Activated T-cell treated with anti-CD3 and anti-CD28 coated beads, Interleukin-2, amount 50 U/mL, for 72 hours (primary cell): ENCODE data around the gene FCGBP. TPM values are rescaled to one million over a fixed set of nuclear protein-coding genes. Genes with fewer than 3 reads are reported as not detected.
A peak's percentile ranks its signal among the peaks of the same experiment; 100 is the strongest.
"Not testable (repeated sequence)": the region's sequence is repeated elsewhere in the genome, so short reads cannot be mapped to it uniquely, and the experiment has no call there.

Experiments
- ATAC-seq, 2 donors: fragments of 150-1000 bp; cut with Tn5 transposase; replicated peaks in 1 of 2; 2 replicates each; pipeline ENCODE4 v1.10.0; 2021; ENCODE audit warnings: moderate library complexity in 2 of 2, mild to moderate bottlenecking in 1 of 2
- DNase-seq, 2 donors: peaks; one replicate each; pipeline ENCODE4 v3.0.0; 2021 to 2022; ENCODE audit warnings: mixed read lengths in 1 of 2
- H3K27ac Mint-ChIP-seq: one replicate; pipeline ENCODE4 v1.8.0; 2022; ENCODE audit warnings: mild to moderate bottlenecking, moderate library complexity, mixed read lengths
- H3K27me3 Mint-ChIP-seq: one replicate; pipeline ENCODE4 v1.8.0; 2022; ENCODE audit warnings: low read depth, mixed read lengths
- H3K36me3 Mint-ChIP-seq, 2 donors: one replicate each; pipeline ENCODE4 v1.8.0; 2022; ENCODE audit warnings: mixed read lengths in 2 of 2, mild to moderate bottlenecking in 1 of 2; ENCODE audit not compliant: insufficient read depth in 2 of 2
- H3K4me1 Mint-ChIP-seq: one replicate; pipeline ENCODE4 v1.8.0; 2022; ENCODE audit warnings: low read depth, mixed read lengths
- H3K4me3 Mint-ChIP-seq, 2 donors: one replicate each; pipeline ENCODE4 v1.8.0; 2022; ENCODE audit warnings: mild to moderate bottlenecking in 2 of 2, mixed read lengths in 2 of 2, moderate library complexity in 2 of 2
- H3K9me3 Mint-ChIP-seq, 2 donors: one replicate each; pipeline ENCODE4 v1.8.0; 2022; ENCODE audit warnings: mixed read lengths in 2 of 2
- total RNA-seq, 2 donors: library from RNA; stranded (reverse); gene quantifications; one replicate each; pipeline ENCODE4 v1.2.3, GENCODE V29; 2022

Gene FCGBP
- total RNA-seq, 2 donors from 2014 or later = 7.2 to 13.4 TPM

- not testable (repeated sequence) for H3K4me3 Mint-ChIP-seq, H3K4me1 Mint-ChIP-seq, DNase-seq, H3K27ac Mint-ChIP-seq, H3K27me3 Mint-ChIP-seq, H3K9me3 Mint-ChIP-seq, H3K36me3 Mint-ChIP-seq
- peak in 1 of 2 donors; percentile 16 for ATAC-seq
Observed at GRCh38 chr19:39889872-39890754, 44.3 kb downstream of the FCGBP start.

- H3K4me1 Mint-ChIP-seq, H3K9me3 Mint-ChIP-seq, H3K27me3 Mint-ChIP-seq, DNase-seq, H3K4me3 Mint-ChIP-seq, H3K27ac Mint-ChIP-seq, H3K36me3 Mint-ChIP-seq, ATAC-seq: not testable (repeated sequence)
Observed at GRCh38 chr19:39887456-39887951, 46.9 kb downstream of the FCGBP start.

- not testable (repeated sequence) for H3K27me3 Mint-ChIP-seq, H3K9me3 Mint-ChIP-seq, H3K4me1 Mint-ChIP-seq, H3K27ac Mint-ChIP-seq, ATAC-seq, H3K36me3 Mint-ChIP-seq, H3K4me3 Mint-ChIP-seq, DNase-seq
Observed at GRCh38 chr19:39885821-39886554, 48.4 kb downstream of the FCGBP start.

- not testable (repeated sequence) for H3K9me3 Mint-ChIP-seq, ATAC-seq, H3K27ac Mint-ChIP-seq, H3K4me3 Mint-ChIP-seq, DNase-seq, H3K27me3 Mint-ChIP-seq, H3K4me1 Mint-ChIP-seq, H3K36me3 Mint-ChIP-seq
Observed at GRCh38 chr19:39884721-39885120, 49.7 kb downstream of the FCGBP start.

Other genes starting within 250 kb of the FCGBP start
- 1 to 10 TPM; 4.3 to 9.5 TPM for gene LGALS14, start 230.2 kb downstream of the FCGBP start, total RNA-seq
- gene CLC, start 196.6 kb downstream of the FCGBP start, total RNA-seq = 1 to 10 TPM in 1 of 2 donors, not detected in 1; 1.7 TPM
- gene LEUTX, start 155.8 kb downstream of the FCGBP start, total RNA-seq = not detected
- gene DYRK1B, start 100.5 kb downstream of the FCGBP start, total RNA-seq = 1 to 10 TPM; 6.1 to 7.0 TPM
- 100 to 1,000 TPM; 482 to 499 TPM for gene FBL, start 88.3 kb downstream of the FCGBP start, total RNA-seq
- 100 to 1,000 TPM; 101 to 114 TPM for gene PSMC4, start 36.5 kb upstream of the FCGBP start, total RNA-seq
- 1 to 10 TPM; 4.5 to 6.1 TPM for gene ZNF546, start 62.4 kb upstream of the FCGBP start, total RNA-seq
- 10 to 100 TPM; 11.7 to 15.9 TPM for gene ZNF780B, start 121.6 kb upstream of the FCGBP start, total RNA-seq
- gene ZNF780A, start 156.3 kb upstream of the FCGBP start, total RNA-seq = 10 to 100 TPM; 13.8 to 15.0 TPM